ENCODE measurements around the gene ELANE.

ELANE gene

DNA sequence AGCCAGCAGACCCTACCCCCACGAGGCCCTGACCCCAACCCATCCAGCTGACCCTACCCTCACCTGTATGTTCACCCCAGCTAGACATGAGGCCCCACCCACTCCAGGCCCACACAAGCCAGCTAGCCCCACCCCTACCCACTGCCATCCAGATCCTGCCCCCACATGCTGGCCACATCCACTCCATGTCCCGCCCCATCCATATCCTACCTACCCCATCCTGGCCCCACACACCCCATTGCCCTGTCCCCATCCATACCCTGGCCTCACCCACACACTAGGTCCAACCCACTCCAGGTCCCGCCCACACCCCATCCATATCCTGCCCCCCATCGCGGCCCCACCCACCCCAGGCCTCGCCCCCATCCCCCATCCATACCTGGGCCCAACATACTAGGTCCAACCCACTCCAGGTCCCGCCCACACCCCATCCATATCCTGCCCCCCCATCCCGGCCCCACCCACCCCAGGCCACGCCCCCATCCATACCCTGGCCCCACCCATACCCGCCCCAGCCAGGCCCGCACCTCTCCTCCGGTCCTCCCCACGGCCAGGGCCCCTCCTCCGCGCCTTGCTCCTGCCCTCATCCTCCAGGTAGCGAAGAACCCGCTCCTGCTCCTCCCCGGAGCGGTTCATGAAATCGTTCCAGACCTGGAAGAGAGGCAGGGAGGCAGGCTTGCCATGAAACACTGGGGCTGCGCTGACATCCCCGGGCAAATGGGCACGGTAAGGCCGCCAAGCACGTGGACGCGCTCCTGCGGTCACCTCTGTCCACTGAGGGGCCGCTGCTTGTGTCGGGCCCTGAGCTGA, 48.4 kb downstream of the ELANE start:
- DNase-seq: no peak

DNA sequence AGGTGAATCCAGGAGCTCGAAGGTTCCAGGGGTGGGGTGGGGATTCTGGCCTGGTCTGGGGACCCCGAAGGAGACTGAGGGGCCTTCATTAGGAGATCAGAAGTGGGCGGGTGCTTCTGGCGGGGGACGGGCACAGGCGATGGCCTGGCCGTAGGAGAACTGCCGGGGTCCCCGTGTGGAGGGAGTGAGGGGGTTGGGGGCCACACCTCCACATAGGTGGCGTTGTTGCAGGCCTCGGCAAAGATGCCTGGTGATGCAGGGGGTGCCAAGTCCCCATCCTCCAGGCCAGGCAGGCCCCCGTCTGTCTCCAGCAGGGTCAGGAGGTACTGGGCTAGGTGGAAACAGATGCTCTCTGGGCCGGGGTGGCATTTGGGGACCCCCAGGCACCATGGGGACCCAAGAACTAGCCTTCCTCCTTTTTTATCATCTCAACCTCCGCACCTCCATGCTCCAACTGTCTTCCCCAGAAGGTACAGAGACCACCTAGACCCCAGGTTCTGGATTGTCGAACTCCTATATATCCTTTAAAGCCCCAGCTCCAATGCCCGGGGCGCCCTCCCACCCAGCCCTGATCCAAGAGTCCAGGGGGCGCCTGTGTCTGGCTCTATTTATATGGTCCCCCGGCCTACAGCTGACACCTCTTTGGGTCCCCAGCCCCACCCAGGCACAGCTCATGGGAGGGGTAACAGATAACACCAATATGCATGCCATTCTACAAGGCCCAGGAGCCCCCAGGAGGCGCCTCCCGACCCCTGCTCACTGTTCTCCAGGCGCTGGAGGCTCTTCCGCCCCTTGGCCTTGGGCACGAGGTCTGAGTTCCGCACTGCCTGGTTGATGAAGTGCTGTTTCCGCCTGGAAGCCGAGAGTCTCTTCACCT, 49.4 kb downstream of the ELANE start:
- DNase-seq: no peak

DNA sequence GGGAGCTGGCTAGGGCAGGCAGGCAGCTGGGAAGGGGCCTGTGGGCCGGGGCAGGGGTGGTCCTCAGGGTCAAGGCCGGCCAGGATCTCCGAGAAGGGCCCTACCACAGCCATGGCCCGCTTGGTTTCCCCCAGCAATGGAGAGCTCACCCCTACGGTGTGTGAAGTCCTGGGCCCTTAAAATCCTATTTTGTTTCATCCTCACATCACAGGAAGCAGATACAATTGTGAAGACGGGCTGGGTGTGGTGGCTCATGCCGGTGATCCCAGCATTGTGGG, 49.9 kb downstream of the ELANE start:
- no peak for DNase-seq

DNA sequence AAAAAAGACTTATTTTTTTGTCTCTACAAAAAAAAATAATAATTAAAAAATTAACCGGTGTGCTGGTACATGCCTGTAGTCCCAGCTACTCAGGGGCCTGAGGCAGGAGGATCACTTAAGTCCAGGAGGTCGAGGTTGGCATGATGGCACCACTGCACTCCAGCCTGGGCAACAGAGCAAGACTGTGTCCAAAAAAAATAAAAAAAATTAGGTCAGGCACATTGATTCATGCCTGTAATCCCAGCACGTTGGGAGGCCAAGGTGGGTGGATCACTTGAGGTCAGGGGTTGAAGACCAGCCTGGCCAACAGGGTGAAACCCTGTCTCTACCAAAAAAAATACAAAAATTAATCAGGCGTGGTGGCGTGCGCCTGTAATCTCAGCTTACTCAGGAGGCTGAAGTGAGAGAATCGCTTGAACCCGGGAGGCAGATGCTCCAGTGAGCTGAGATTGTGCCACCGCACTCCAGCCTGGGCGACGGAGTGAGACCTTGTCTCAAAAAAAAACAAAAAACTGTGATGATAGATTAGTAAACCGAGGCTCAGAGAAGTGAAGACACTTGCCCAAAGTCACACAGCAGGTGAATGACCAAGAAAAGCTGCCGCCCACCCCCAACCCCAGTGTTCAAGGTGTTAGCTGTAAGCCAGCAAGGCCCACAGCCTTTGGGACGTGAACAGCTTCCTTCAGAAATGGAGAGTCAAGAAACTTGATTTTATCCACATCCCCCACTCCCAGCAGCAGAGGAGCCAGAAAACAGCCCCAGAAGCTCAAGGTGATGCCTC, 50.5 kb downstream of the ELANE start:
- DNase-seq: no peak

DNA sequence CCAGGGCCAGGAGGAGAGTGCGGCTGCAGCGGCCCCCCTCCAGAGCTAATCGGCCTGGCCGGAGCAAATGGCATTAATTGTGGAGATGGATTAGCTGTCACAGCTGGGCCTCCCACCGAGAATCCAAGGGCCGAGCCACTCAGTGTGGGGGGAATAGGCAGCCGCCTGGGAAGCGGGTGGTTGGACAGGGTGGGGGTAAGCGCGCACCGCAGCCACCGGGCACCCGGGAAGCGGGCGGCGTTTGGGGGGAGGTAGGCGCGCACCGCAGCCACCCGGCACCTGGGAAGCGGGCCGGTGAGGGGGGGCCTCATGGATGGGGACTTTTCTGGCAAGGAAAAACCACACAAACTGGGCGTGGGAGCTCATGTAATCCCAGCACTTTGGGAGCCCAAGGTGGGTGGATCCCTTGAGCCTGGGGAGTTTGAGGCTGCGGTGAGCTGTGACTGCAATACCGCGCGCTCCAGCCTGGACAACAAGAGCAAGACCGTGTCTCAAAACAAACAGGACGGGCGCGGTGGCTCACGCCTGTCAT, 51.2 kb downstream of the ELANE start:
- no peak for DNase-seq

DNA sequence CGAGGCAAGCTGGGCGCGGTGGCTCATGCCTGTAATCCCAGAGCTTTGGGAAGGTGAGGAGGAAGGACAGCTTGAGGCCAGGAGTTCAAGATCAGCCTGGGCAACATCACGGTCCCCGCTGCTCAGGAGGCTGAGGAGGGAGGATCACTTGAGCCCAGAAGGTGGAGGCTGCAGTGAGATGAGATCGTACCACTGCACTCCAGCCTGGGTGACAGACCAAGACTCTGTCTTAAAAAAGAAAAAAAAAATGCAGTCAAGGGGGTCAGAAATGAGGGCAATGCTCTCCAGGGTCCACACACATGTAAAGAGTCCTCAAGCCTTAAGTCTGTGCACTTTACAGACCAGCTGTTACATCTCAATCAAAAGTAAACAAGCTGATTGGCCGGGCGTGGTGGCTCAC, 52.4 kb downstream of the ELANE start:
- DNase-seq: no peak
